A549 treated with DMSO at 1 μM for 4 hours (cell line): ENCODE measurements around the gene CDK5RAP3. TPM values are rescaled to one million over a fixed set of nuclear protein-coding genes. Genes with fewer than 3 reads are reported as not detected.

Experiments used
- total RNA-seq: library from RNA; stranded (reverse); fragments of 200-300 nt; extraction: Qiagen RNA extraction; gene quantifications from 5 replicates; pipeline ENCODE4 v1.2.3, GENCODE V29; 2022; ENCODE audit warnings: low read depth

Gene CDK5RAP3, protein sequence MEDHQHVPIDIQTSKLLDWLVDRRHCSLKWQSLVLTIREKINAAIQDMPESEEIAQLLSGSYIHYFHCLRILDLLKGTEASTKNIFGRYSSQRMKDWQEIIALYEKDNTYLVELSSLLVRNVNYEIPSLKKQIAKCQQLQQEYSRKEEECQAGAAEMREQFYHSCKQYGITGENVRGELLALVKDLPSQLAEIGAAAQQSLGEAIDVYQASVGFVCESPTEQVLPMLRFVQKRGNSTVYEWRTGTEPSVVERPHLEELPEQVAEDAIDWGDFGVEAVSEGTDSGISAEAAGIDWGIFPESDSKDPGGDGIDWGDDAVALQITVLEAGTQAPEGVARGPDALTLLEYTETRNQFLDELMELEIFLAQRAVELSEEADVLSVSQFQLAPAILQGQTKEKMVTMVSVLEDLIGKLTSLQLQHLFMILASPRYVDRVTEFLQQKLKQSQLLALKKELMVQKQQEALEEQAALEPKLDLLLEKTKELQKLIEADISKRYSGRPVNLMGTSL
- total RNA-seq, result 95.8 to 108 TPM (median 106 TPM) in 5 replicates

DNA sequence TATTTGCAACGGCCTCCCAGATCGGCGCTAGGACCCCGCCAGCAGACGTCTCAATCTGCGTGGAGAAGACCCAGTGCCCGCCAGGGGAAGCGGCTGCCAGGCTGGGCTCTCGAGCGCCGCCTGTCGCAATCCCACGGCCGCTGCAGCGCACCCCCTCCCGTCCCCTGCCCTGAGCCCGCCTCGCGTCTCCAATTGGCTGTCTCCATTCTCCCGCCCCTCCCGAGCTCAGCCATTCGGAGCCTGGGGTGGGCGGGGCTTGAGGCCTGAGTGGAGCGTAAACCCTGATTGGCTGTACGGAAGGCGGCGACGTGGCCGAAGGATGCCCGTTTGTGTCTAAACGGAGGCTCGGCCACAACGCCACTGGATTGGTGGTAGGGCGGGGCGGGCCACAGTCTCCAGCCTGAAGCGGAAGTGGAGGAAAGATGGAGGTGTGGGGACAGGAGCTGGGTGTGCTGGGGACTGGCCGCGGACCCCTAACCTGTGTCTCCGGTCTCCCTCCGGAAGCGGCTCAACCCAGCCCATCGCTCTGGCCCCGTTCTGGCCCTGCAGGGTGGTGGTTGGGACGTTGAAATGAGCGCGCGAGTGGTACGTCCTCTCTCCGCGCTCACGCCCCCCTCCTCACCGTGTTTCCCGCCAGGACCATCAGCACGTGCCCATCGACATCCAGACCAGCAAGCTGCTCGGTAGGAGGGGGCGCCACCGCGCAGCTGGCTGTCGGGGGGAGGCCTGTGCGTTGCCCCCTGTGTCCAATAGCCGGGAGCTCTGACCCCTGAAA, at the start of gene CDK5RAP3:
Gene CDK5RAP3, plus strand, starts transcription at position 389 of the 775 bp plus-strand sequence. Its CDS starts 34 bp downstream, at position 423.

DNA sequence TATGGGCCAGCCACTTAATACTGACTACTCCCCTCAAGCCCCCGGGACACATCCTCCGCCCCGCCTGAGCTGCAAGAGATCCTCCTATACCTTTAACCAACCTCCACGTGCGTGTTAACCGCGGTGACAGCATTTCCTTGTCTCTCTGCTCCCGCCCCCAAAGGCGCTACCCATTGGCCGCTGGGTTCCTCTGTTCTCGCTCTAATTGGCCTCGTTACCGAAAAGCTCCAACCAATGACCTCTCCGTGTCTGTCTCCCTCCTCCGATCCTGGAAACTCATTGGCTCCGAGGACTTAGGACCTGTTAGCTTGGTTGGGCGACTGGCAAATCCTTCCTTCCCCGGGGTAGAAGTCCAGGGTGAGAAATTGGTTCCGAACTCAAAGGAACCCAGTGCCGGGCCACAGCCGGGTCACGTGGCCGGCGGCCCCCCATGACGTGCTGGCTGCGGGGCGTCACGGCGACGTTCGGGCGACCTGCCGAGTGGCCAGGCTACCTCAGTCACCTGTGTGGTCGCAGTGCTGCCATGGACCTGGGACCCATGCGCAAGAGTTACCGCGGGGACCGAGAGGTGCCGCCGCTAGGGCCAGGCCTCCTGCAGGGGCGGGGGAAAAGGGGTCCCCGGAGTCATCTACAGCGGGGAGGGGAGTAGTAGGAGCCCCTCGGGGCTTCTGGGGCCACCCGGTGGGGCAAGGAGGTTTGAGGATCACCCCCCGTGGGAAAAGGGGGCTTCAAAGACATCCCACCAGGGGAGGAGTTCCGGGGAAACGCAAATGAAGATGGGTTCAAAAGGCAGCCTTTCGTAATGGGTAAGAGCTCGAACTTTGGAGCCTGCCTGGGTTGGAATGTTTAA, 29.4 kb upstream of the CDK5RAP3 start, which contains the start of gene PNPO:
Gene PNPO, plus strand, starts transcription at position 326 of the 850 bp plus-strand sequence. Its CDS starts 105 bp downstream, at position 431.

DNA sequence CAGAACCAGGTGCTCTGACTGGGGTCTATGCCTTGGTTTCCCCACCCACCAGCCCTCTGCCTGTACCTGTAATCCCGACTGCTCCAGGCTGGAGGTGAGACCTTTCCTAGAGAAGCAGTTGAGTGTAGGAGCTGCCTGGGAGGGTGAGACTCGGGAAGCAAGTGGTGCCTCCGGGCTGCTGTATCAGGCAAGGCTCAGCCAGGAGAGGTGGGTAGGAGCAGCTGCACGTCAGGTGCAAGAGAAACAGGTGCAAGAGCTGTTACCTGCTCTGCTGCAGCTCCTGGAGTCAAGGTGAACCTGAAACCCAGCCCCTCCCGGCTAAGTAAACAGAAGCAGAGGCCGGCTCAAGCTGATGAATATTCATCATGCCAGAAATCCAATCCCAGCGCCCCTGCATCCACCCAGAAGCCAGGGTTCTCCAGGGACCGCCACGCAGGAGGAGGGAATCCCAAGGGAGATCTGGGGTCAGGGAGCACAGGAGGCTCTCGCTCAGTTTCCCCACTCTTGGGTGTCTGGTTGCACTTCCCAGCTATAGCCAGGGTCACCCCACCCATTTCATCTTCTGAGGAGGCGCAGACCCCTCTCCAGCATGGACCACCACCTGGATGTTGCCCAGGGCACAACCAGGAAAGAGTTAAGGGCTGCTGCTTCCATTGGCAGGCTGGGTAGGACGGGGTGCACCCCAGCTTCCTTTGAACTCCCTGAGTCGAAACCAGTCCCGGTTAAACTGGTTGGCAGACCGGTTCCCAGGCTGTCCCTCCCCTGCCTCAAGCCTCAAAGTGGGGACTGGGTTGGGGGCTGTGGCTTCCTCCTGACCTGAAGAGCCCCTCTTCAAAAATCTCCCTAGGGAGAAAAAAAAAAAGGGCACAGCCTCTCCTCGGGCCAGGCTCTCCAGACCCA, 13.1 kb upstream of the CDK5RAP3 start, which contains the start of gene PRR15L:
Gene PRR15L, minus strand, starts transcription at position 293 of the 900 bp plus-strand sequence. CDS start 4,649 bp downstream, outside the sequence.

Other genes with a start within 250 kb of the CDK5RAP3 start
- 0.03 to 0.09 TPM (median 0.06 TPM) in 4 of 5 replicates, not detected in the other for gene TBX21, start 237.9 kb upstream of the CDK5RAP3 start, total RNA-seq
- 5.9 to 9.7 TPM (median 9.4 TPM) in 5 replicates for gene OSBPL7, start 149.3 kb upstream of the CDK5RAP3 start, total RNA-seq
- gene MRPL10, start 139.6 kb upstream of the CDK5RAP3 start, total RNA-seq, result 87.5 to 115 TPM (median 92.6 TPM) in 5 replicates
- gene LRRC46, start 139.4 kb upstream of the CDK5RAP3 start, total RNA-seq, result 2.8 to 3.6 TPM (median 3.5 TPM) in 5 replicates
- gene SCRN2, start 129.8 kb upstream of the CDK5RAP3 start, total RNA-seq, result 34.5 to 37.8 TPM (median 34.8 TPM) in 5 replicates
- gene SP6, start 120.0 kb upstream of the CDK5RAP3 start, total RNA-seq, result 2.8 to 3.1 TPM (median 2.8 TPM) in 5 replicates
- gene SP2, start 74.9 kb upstream of the CDK5RAP3 start, total RNA-seq, result 17.4 to 21.7 TPM (median 18.0 TPM) in 5 replicates
- 17.6 to 22.8 TPM (median 22.4 TPM) in 5 replicates for gene PNPO, start 29.5 kb upstream of the CDK5RAP3 start, total RNA-seq
- gene PRR15L, start 13.2 kb upstream of the CDK5RAP3 start, total RNA-seq, result 0.12 to 0.22 TPM (median 0.15 TPM) in 3 of 5 replicates, not detected in the others
- 12.8 to 16.0 TPM (median 14.9 TPM) in 5 replicates for gene COPZ2, start 66.7 kb downstream of the CDK5RAP3 start, total RNA-seq
- 105 to 121 TPM (median 111 TPM) in 5 replicates for gene NFE2L1, start 77.2 kb downstream of the CDK5RAP3 start, total RNA-seq
- 83.7 to 106 TPM (median 91.4 TPM) in 5 replicates for gene CBX1, start 130.4 kb downstream of the CDK5RAP3 start, total RNA-seq
- gene SNX11, start 136.7 kb downstream of the CDK5RAP3 start, total RNA-seq, result 25.8 to 29.6 TPM (median 28.0 TPM) in 5 replicates